ENCODE data around the gene STK33. TPM values are rescaled to one million over a fixed set of nuclear protein-coding genes. Genes with fewer than 3 reads are reported as not detected.

Gene STK33
- polyA plus RNA-seq, 2 donors = 0.75 to 0.92 TPM

DNA sequence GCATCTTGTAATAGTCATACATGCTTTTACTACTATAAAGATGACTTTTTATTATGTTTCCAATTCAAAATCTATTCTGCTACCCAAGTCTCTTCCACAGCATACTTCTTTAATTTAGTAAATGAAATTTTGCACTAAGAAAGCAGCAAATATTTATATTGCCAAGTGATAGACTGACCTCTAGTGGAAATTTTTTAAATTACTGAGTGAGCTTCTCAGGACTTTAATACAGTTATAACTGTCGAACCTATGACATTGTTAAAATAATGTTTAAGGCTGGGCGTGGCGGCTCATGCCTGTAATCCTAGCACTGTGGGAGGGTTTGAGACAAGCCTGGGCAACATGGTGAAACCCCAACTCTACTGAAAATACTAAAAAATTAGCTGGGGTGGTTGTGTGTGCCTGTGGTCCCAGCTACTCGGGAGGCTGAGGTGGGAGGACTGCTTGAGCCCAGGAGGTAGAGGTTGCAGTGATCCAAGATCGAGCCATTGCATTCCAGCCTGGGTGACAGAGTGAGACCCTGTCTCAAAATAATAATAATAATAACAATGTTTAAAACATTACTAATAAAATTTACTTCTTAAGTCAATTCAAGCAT, 27.3 kb downstream of the STK33 start:
- no peaks in the 10 kb centered on the region for H3K36me3 ChIP-seq (ENCODE audit: control insufficient read depth in 2 of 2, insufficient read depth in 2 of 2, low read length in 1 of 2)
- H3K27ac ChIP-seq (ENCODE audit: low read depth in 2 of 2, low read length in 1 of 2) = no peak overlapping the region
- no peak overlapping the region for H3K4me3 ChIP-seq (ENCODE audit: low read depth in 1 of 2, low read length in 2 of 2)
- no peaks in the 10 kb centered on the region for H3K9me3 ChIP-seq (ENCODE audit: control insufficient read depth in 2 of 2, insufficient read depth in 1 of 2, low read depth in 1 of 2, low read length in 1 of 2)
- WGBS, 2 donors = 22 to 31% methylated on average over 5 of the region's 5 CpGs
- peaks cover 0 to 2% of the 10 kb centered on the region in 2 donors for H3K27me3 ChIP-seq (ENCODE audit: control insufficient read depth in 1 of 2, insufficient read depth in 2 of 2, low read length in 2 of 2)
- no peaks in the 10 kb centered on the region for H3K4me1 ChIP-seq (ENCODE audit: control insufficient read depth in 2 of 2, insufficient read depth in 2 of 2, low read length in 1 of 2)

DNA sequence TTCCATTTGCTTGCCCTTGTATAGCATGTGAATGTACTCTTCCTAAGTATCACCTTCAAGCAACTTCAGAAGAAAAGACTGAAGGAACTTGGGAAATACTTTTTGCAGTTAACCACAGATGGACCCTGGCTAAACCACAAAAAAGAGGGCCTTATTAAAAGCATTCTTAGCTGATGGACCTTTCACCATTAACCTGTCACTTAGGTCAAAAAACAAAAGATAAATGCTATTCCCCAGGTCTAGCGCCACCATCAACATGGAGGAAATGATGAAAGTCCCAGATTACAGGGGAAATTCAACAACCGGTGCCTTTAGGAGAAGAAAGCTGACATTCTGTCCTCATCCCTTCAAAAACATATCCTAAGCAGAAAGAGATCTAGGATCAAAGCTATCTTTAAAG, 29.5 kb downstream of the STK33 start:
- Histone ChIP-seq H3K27me3 (ENCODE audit: control insufficient read depth in 1 of 2, insufficient read depth in 2 of 2, low read length in 2 of 2) (peaks cover 0 to 2% of the 10 kb centered on the region in 2 donors), H3K4me1 (ENCODE audit: control insufficient read depth in 2 of 2, insufficient read depth in 2 of 2, low read length in 1 of 2) (no peaks in the 10 kb centered on the region), H3K9me3 (ENCODE audit: control insufficient read depth in 2 of 2, insufficient read depth in 1 of 2, low read depth in 1 of 2, low read length in 1 of 2) (no peaks in the 10 kb centered on the region), H3K4me3 (ENCODE audit: low read depth in 1 of 2, low read length in 2 of 2) (no peak overlapping the region), H3K36me3 (ENCODE audit: control insufficient read depth in 2 of 2, insufficient read depth in 2 of 2, low read length in 1 of 2) (no peaks in the 10 kb centered on the region), H3K27ac (ENCODE audit: low read depth in 2 of 2, low read length in 1 of 2) (no peak overlapping the region)
- 83% methylated on average over 2 of the region's 2 CpGs for WGBS, 2 donors

DNA sequence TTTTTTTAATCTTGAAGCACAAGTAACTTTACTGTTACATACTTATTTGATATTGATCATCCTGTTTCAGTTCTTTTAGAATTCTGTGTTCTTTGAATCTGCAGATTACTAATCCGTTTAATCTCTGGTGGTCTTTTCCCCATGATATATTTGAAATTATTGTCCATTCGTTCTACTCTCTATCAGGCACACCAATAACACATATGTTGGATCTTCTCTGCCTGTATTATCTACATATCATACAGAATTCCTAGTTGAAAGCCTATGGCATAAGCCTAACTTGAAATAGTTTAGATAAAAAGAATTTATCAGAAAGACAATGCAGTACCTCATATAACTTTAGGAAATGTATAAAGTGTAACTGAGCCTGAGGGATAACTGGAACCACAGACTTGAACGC, 32.6 kb downstream of the STK33 start:
- H3K4me3 ChIP-seq (ENCODE audit: low read depth in 1 of 2, low read length in 2 of 2) = no peak overlapping the region
- H3K4me1 ChIP-seq (ENCODE audit: control insufficient read depth in 2 of 2, insufficient read depth in 2 of 2, low read length in 1 of 2) = no peaks in the 10 kb centered on the region
- 90 to 92% methylated on average over 3 of the region's 3 CpGs for WGBS, 2 donors
- no peaks in the 10 kb centered on the region for H3K36me3 ChIP-seq (ENCODE audit: control insufficient read depth in 2 of 2, insufficient read depth in 2 of 2, low read length in 1 of 2)
- peaks cover 0 to 2% of the 10 kb centered on the region in 2 donors for H3K27me3 ChIP-seq (ENCODE audit: control insufficient read depth in 1 of 2, insufficient read depth in 2 of 2, low read length in 2 of 2)
- no peaks in the 10 kb centered on the region for H3K9me3 ChIP-seq (ENCODE audit: control insufficient read depth in 2 of 2, insufficient read depth in 1 of 2, low read depth in 1 of 2, low read length in 1 of 2)
- no peak overlapping the region for H3K27ac ChIP-seq (ENCODE audit: low read depth in 2 of 2, low read length in 1 of 2)

DNA sequence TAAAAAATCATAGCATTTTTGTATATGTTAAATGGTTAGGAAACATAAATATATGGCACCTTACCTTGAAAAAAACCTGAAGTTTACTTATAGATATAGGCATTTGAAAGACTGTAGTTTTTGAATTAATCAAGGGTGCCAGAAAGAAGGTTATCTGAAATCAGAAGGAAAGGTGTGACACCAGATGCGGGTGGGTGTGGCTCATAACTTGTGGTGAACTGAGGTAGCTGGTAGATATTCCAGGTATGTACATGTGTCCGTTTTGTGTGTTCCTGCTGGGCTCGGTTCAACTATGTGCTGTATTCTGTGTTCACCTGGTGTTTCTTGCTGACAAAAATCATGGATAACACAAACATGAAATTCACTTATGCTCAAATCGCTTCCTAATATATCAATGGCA, 35.6 kb downstream of the STK33 start:
- peaks cover 0 to 2% of the 10 kb centered on the region in 2 donors for H3K27me3 ChIP-seq (ENCODE audit: control insufficient read depth in 1 of 2, insufficient read depth in 2 of 2, low read length in 2 of 2)
- H3K36me3 ChIP-seq (ENCODE audit: control insufficient read depth in 2 of 2, insufficient read depth in 2 of 2, low read length in 1 of 2) = no peaks in the 10 kb centered on the region
- 85 to 90% methylated on average over 4 of the region's 4 CpGs for WGBS, 2 donors

DNA sequence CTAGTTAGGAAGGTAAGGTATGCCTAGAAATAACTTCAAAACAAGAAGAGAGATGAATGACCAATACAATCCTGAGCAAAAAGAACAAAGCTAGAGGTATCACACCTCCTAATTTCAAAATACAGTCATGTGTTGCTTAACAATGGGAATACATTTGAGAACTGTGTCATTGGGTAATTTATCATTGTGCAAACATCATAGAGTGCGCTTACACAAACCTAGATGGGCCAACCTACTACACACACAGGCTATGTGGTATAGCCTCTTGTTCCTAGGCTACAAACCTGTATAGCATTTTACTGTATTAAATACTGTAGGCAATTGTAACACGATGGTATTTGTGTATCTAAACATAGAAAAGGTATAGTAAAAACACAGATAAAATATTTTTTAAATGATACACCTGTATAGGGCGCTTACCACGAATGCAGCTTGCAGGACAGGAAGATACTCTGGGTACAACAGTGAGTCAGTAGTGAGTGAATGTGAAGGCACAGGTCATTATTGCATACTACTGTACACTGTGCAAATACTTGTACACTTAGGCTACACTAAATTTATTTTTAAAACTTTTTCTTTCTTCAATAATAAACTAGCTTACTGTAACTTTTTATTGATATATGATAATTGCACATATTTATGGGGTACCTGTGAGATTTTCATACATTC, 48.2 kb downstream of the STK33 start:
- H3K9me3 ChIP-seq (ENCODE audit: control insufficient read depth in 2 of 2, insufficient read depth in 1 of 2, low read depth in 1 of 2, low read length in 1 of 2) = no peaks in the 10 kb centered on the region
- no peak overlapping the region for H3K27ac ChIP-seq (ENCODE audit: low read depth in 2 of 2, low read length in 1 of 2)
- no peaks in the 10 kb centered on the region for H3K36me3 ChIP-seq (ENCODE audit: control insufficient read depth in 2 of 2, insufficient read depth in 2 of 2, low read length in 1 of 2)
- H3K27me3 ChIP-seq (ENCODE audit: control insufficient read depth in 1 of 2, insufficient read depth in 2 of 2, low read length in 2 of 2) = no peaks in the 10 kb centered on the region
- WGBS, 2 donors = 64 to 82% methylated on average over 4 of the region's 4 CpGs
- H3K4me1 ChIP-seq (ENCODE audit: control insufficient read depth in 2 of 2, insufficient read depth in 2 of 2, low read length in 1 of 2) = no peaks in the 10 kb centered on the region
- H3K4me3 ChIP-seq (ENCODE audit: low read depth in 1 of 2, low read length in 2 of 2) = no peak overlapping the region

More for the DNA sequence above, 35.6 kb downstream of the STK33 start:
- Histone ChIP-seq H3K9me3 (ENCODE audit: control insufficient read depth in 2 of 2, insufficient read depth in 1 of 2, low read depth in 1 of 2, low read length in 1 of 2) (no peaks in the 10 kb centered on the region), H3K4me1 (ENCODE audit: control insufficient read depth in 2 of 2, insufficient read depth in 2 of 2, low read length in 1 of 2) (no peaks in the 10 kb centered on the region), H3K4me3 (ENCODE audit: low read depth in 1 of 2, low read length in 2 of 2) (no peak overlapping the region), H3K27ac (ENCODE audit: low read depth in 2 of 2, low read length in 1 of 2) (no peak overlapping the region)

DNA sequence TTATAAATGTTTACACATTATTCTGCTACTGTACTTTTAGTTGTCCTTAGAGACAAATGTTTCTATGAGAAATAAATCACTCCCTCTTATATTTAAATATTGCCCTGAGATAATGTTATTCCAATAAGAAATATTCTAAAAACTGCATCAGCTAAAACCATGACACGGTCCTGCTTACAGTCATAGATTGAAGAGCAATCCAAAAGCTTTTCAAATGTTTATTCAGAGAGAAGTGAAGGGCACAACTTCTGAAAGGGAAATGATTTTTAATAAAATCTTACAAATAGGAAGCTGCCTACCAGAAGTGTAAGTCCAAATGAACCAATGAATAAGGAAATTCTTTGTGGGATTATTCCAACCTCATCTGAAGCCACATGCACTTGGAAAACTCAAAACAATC, 49.2 kb downstream of the STK33 start:
- Histone ChIP-seq H3K27me3 (ENCODE audit: control insufficient read depth in 1 of 2, insufficient read depth in 2 of 2, low read length in 2 of 2) (no peaks in the 10 kb centered on the region), H3K36me3 (ENCODE audit: control insufficient read depth in 2 of 2, insufficient read depth in 2 of 2, low read length in 1 of 2) (no peaks in the 10 kb centered on the region), H3K27ac (ENCODE audit: low read depth in 2 of 2, low read length in 1 of 2) (no peak overlapping the region), H3K9me3 (ENCODE audit: control insufficient read depth in 2 of 2, insufficient read depth in 1 of 2, low read depth in 1 of 2, low read length in 1 of 2) (no peaks in the 10 kb centered on the region), H3K4me3 (ENCODE audit: low read depth in 1 of 2, low read length in 2 of 2) (no peak overlapping the region), H3K4me1 (ENCODE audit: control insufficient read depth in 2 of 2, insufficient read depth in 2 of 2, low read length in 1 of 2) (no peaks in the 10 kb centered on the region)
- whole genome bisulfite sequencing, 2 donors = 63 to 66% methylated on average over 1 of the region's 1 CpG

DNA sequence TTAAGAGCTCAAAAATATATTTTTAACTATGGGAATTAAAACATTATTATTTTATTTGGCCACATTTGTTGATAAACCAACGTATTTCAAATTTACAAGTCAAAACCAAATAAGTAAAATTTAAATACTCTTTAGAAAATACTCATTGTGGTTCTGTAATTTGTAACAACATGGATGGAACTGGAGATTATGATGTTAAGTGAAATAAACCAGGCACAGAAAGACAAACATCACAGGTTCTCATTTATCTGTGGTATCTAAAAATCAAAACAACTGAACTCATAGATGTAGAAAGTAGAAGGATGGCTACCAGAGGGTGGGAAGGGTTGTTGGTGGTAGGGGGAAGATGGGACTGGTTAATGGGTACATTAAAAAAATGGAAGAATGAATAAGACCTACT, 50.8 kb downstream of the STK33 start:
- Histone ChIP-seq H3K27me3 (ENCODE audit: control insufficient read depth in 1 of 2, insufficient read depth in 2 of 2, low read length in 2 of 2) (no peaks in the 10 kb centered on the region), H3K27ac (ENCODE audit: low read depth in 2 of 2, low read length in 1 of 2) (no peak overlapping the region), H3K4me3 (ENCODE audit: low read depth in 1 of 2, low read length in 2 of 2) (no peak overlapping the region), H3K9me3 (ENCODE audit: control insufficient read depth in 2 of 2, insufficient read depth in 1 of 2, low read depth in 1 of 2, low read length in 1 of 2) (no peaks in the 10 kb centered on the region), H3K4me1 (ENCODE audit: control insufficient read depth in 2 of 2, insufficient read depth in 2 of 2, low read length in 1 of 2) (no peaks in the 10 kb centered on the region), H3K36me3 (ENCODE audit: control insufficient read depth in 2 of 2, insufficient read depth in 2 of 2, low read length in 1 of 2) (no peaks in the 10 kb centered on the region)
- WGBS, 2 donors = 58 to 85% methylated on average over 1 of the region's 1 CpG

DNA sequence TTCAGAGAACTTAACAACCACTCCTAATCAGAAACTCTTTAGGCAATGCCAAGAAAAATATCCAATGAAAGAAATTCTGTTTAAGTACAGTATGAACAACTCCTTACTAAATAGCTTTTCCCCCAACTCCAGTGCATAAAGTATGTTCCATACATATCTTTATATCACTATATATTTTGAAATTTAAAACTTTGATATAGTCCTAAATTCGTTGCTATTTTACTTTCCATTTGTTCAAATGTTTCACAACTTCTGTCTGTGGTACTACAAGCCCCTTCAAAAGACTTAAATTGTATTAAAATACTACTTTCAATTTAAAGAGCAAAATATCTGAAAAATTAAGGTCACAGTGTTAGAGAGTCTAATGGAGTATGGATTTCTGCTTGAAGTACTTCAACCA, 52.6 kb downstream of the STK33 start:
- WGBS, 2 donors = 38 to 54% methylated on average over 1 of the region's 1 CpG
- Histone ChIP-seq H3K9me3 (ENCODE audit: control insufficient read depth in 2 of 2, insufficient read depth in 1 of 2, low read depth in 1 of 2, low read length in 1 of 2) (no peaks in the 10 kb centered on the region), H3K27ac (ENCODE audit: low read depth in 2 of 2, low read length in 1 of 2) (no peak overlapping the region), H3K4me3 (ENCODE audit: low read depth in 1 of 2, low read length in 2 of 2) (no peak overlapping the region), H3K36me3 (ENCODE audit: control insufficient read depth in 2 of 2, insufficient read depth in 2 of 2, low read length in 1 of 2) (no peaks in the 10 kb centered on the region), H3K4me1 (ENCODE audit: control insufficient read depth in 2 of 2, insufficient read depth in 2 of 2, low read length in 1 of 2) (no peaks in the 10 kb centered on the region), H3K27me3 (ENCODE audit: control insufficient read depth in 1 of 2, insufficient read depth in 2 of 2, low read length in 2 of 2) (no peaks in the 10 kb centered on the region)

DNA sequence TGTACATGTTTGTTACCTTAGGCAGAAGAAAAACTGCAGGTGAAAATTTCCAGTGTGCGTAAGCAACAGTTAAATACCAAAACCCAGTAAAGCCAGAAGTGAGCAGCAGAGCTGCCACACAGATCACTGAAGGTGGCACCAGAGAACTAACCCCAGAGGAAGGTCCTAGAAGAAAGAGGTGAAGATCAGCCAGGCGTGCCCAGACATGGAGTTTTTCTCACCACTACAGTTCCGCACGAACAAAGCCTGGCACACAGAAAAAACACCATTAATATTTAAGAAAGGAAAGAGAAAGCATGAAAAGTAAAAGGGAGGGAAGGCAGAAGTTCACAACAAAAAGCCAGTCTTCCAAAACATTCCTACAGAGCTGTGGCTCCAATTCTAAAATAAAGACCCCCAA, 60.7 kb downstream of the STK33 start:
- H3K9me3 ChIP-seq (ENCODE audit: control insufficient read depth in 2 of 2, insufficient read depth in 1 of 2, low read depth in 1 of 2, low read length in 1 of 2) = no peaks in the 10 kb centered on the region
- H3K4me3 ChIP-seq (ENCODE audit: low read depth in 1 of 2, low read length in 2 of 2) = no peak overlapping the region
- 47 to 76% methylated on average over 4 of the region's 4 CpGs for WGBS, 2 donors
- H3K36me3 ChIP-seq (ENCODE audit: control insufficient read depth in 2 of 2, insufficient read depth in 2 of 2, low read length in 1 of 2) = no peaks in the 10 kb centered on the region
- H3K27me3 ChIP-seq (ENCODE audit: control insufficient read depth in 1 of 2, insufficient read depth in 2 of 2, low read length in 2 of 2) = no peaks in the 10 kb centered on the region
- H3K27ac ChIP-seq (ENCODE audit: low read depth in 2 of 2, low read length in 1 of 2) = peak overlapping the region in 1 of 2 donors; percentile 17
- H3K4me1 ChIP-seq (ENCODE audit: control insufficient read depth in 2 of 2, insufficient read depth in 2 of 2, low read length in 1 of 2) = no peaks in the 10 kb centered on the region

DNA sequence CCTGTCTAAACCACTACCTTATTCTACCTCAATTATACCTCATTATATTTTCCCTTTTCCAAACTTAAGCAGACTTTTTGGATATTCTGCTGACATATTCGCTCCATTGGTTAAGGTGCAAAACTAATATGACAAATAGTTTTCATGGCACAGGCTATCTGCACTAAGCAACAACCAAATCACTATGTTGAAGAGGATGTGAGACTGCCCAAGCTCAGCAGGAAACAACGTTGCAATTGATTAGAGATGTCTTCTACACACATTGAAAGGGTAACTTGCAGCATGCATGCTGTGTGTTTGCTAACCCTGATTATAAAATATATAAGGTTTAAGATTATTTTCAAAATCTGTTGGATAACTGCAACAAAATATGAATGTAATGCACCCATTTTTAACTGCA, 61.6 kb downstream of the STK33 start:
- Histone ChIP-seq H3K4me3 (ENCODE audit: low read depth in 1 of 2, low read length in 2 of 2) (no peak overlapping the region), H3K27me3 (ENCODE audit: control insufficient read depth in 1 of 2, insufficient read depth in 2 of 2, low read length in 2 of 2) (no peaks in the 10 kb centered on the region), H3K4me1 (ENCODE audit: control insufficient read depth in 2 of 2, insufficient read depth in 2 of 2, low read length in 1 of 2) (no peaks in the 10 kb centered on the region), H3K27ac (ENCODE audit: low read depth in 2 of 2, low read length in 1 of 2) (no peak overlapping the region), H3K9me3 (ENCODE audit: control insufficient read depth in 2 of 2, insufficient read depth in 1 of 2, low read depth in 1 of 2, low read length in 1 of 2) (no peaks in the 10 kb centered on the region), H3K36me3 (ENCODE audit: control insufficient read depth in 2 of 2, insufficient read depth in 2 of 2, low read length in 1 of 2) (no peaks in the 10 kb centered on the region)
- 76 to 79% methylated on average over 2 of the region's 2 CpGs for WGBS, 2 donors
